HFFc6 (cell line): ENCODE measurements around the gene LZTR1. TPM values are rescaled to one million over a fixed set of nuclear protein-coding genes. Genes with fewer than 3 reads are reported as not detected.

Experiments
- DNase-seq: peaks from one replicate; pipeline ENCODE4 v3.0.0-alpha.2; 2018
- H3K27ac Mint-ChIP-seq: 2 replicates; pipeline ENCODE4 v1.8.0; 2020; ENCODE audit warnings: mild to moderate bottlenecking, mixed read lengths
- H3K27me3 Mint-ChIP-seq: 2 replicates; pipeline ENCODE4 v1.8.0; 2021; ENCODE audit warnings: mild to moderate bottlenecking, moderate library complexity, mixed read lengths; ENCODE audit not compliant: insufficient read depth
- H3K36me3 Mint-ChIP-seq: 2 replicates; pipeline ENCODE4 v1.8.0; 2021; ENCODE audit warnings: low read depth, mixed read lengths
- H3K4me1 Mint-ChIP-seq: 2 replicates; pipeline ENCODE4 v1.8.0; 2020; ENCODE audit warnings: low read depth, mixed read lengths
- H3K4me3 Mint-ChIP-seq: 2 replicates; pipeline ENCODE4 v1.8.0; 2020; ENCODE audit warnings: mild to moderate bottlenecking, moderate library complexity, mixed read lengths
- H3K9me3 Mint-ChIP-seq: 2 replicates; pipeline ENCODE4 v1.8.0; 2020; ENCODE audit warnings: mild to moderate bottlenecking, mixed read lengths
- CTCF ChIP-seq: fragments of 200-600 bp; sonication (generic); IDR thresholded peaks from 2 replicates; pipeline ENCODE4 v1.5.0; 2021; ENCODE audit warnings: antibody characterized with exemption, mild to moderate bottlenecking
- total RNA-seq, 6 experiments: library from RNA; stranded (reverse); fragmentation: NEBNext Ultra II Directional; extraction: Animal tissue kit (Norgen Biotek cat#: 25700); gene quantifications; 2 replicates in 1 of 6; 3 replicates in 5 of 6; pipeline ENCODE4 v1.2.3, GENCODE V29; 2021

Gene LZTR1
- total RNA-seq, 6 experiments from 2014 or later: 50.6 to 64.0 (median 57.2) TPM

GRCh38 chr22:20965888-20966855 is 15.9 kb upstream of the LZTR1 start:
- peaks cover 5% of the 10 kb centered on the region; the same call in 1 of the 2 replicates for H3K4me1 Mint-ChIP-seq
- H3K9me3 Mint-ChIP-seq: no peaks in the 10 kb centered on the region
- H3K27ac Mint-ChIP-seq: no peak overlapping the region
- H3K36me3 Mint-ChIP-seq: no peaks in the 10 kb centered on the region
- no peak for DNase-seq
- no peak for TF ChIP-seq CTCF
- H3K4me3 Mint-ChIP-seq: no peak overlapping the region; the same call in 1 of the 2 replicates
- peaks cover 9% of the 10 kb centered on the region for H3K27me3 Mint-ChIP-seq

- Mint-ChIP-seq H3K4me3 (no peak within 1 kb of the TSS), H3K36me3 (no peaks in the 10 kb centered on the region), H3K4me1 (peaks cover 5% of the 10 kb centered on the region; the same call in 1 of the 2 replicates), H3K27me3 (peaks cover 9% of the 10 kb centered on the region), H3K9me3 (no peaks in the 10 kb centered on the region), H3K27ac (no peak within 1 kb of the TSS)
- no peak for TF ChIP-seq CTCF
- no peak for DNase-seq
These were observed 15.0 kb upstream of the LZTR1 start, which contains the start of gene AIFM3 for GRCh38 chr22:20966883-20967696. Gene AIFM3 (plus strand): TSS chr22:20967255. CDS start chr22:20967945, 690 bp downstream.

GRCh38 chr22:20967697-20968211 is 14.3 kb upstream of the LZTR1 start:
- no peak for DNase-seq
- Mint-ChIP-seq H3K27me3 (peaks cover 9% of the 10 kb centered on the region), H3K9me3 (no peaks in the 10 kb centered on the region), H3K4me1 (peaks cover 11% of the 10 kb centered on the region), H3K4me3 (no peak overlapping the region), H3K27ac (no peak overlapping the region), H3K36me3 (no peaks in the 10 kb centered on the region)
- no peak for TF ChIP-seq CTCF

GRCh38 chr22:20968281-20968977 is 13.7 kb upstream of the LZTR1 start:
- no peak overlapping the region for H3K27ac Mint-ChIP-seq
- no peak for TF ChIP-seq CTCF
- H3K4me3 Mint-ChIP-seq: no peak overlapping the region
- no peak for DNase-seq
- H3K4me1 Mint-ChIP-seq: peaks cover 11% of the 10 kb centered on the region
- no peaks in the 10 kb centered on the region for H3K36me3 Mint-ChIP-seq
- peaks cover 9% of the 10 kb centered on the region for H3K27me3 Mint-ChIP-seq
- H3K9me3 Mint-ChIP-seq: no peaks in the 10 kb centered on the region
